SU-DHL-6 (cell line): Measurements from ENCODE around the gene MPC2.
"Not testable (repeated sequence)": the region's sequence is repeated elsewhere in the genome, so short reads cannot be mapped to it uniquely, and the experiment has no call there.

Experiments
- H2AFZ ChIP-seq: fragments of 200-600 bp; sonication (generic); 2 replicates; pipeline ENCODE4 v1.6.1; 2014; ENCODE audit warnings: low read depth, mild to moderate bottlenecking, moderate library complexity, mixed read lengths, antibody characterized with exemption, low read length; ENCODE audit not compliant: severe bottlenecking
- H3F3A ChIP-seq: fragments of 200-600 bp; shearing (Covaris generic); 2 replicates; pipeline ENCODE4 v1.6.0; 2016; ENCODE audit warnings: antibody characterized with exemption, mild to moderate bottlenecking; ENCODE audit not compliant: insufficient read depth
- H3K27ac ChIP-seq: fragments of 200-600 bp; sonication (generic); 2 replicates; pipeline ENCODE4 v1.5.1; 2016; ENCODE audit warnings: low read depth, mild to moderate bottlenecking, low read length, moderate library complexity, mixed read lengths
- H3K27me3 ChIP-seq: fragments of 200-600 bp; sonication (generic), shearing (Covaris generic); 2 replicates; pipeline ENCODE4 v1.6.0; 2014; ENCODE audit warnings: mild to moderate bottlenecking, low read length
- H3K36me3 ChIP-seq: fragments of 200-600 bp; sonication (generic); 2 replicates; pipeline ENCODE4 v1.6.1; 2014; ENCODE audit warnings: mild to moderate bottlenecking, low read length, mixed read lengths
- H3K4me2 ChIP-seq: fragments of 300-600, 200-600 bp; shearing (Covaris generic), sonication (generic); 2 replicates; pipeline ENCODE4 v1.6.0; 2014; ENCODE audit warnings: low read length, low read depth, mild to moderate bottlenecking; ENCODE audit not compliant: poor library complexity, severe bottlenecking
- H3K4me3 ChIP-seq: fragments of 200-600 bp; sonication (generic); 2 replicates; pipeline ENCODE4 v1.5.1; 2014; ENCODE audit warnings: antibody characterized with exemption, low read length, mild to moderate bottlenecking, mixed read lengths; ENCODE audit not compliant: insufficient read depth, poor library complexity, severe bottlenecking
- H3K79me2 ChIP-seq: fragments of 200-600 bp; sonication (generic); 2 replicates; pipeline ENCODE4 v1.6.1; 2014; ENCODE audit warnings: mild to moderate bottlenecking, low read length, moderate library complexity; ENCODE audit not compliant: insufficient read depth
- H3K9ac ChIP-seq: fragments of 200-600 bp; sonication (generic); 2 replicates; pipeline ENCODE4 v1.7.0; 2014; ENCODE audit warnings: mild to moderate bottlenecking, low read length
- H3K9me2 ChIP-seq: fragments of 200-600 bp; sonication (generic); replicated peaks from 2 replicates; pipeline ENCODE4 v1.6.1; 2014; ENCODE audit warnings: low read length; ENCODE audit not compliant: insufficient read depth
- H3K9me3 ChIP-seq: fragments of 200-600 bp; sonication (generic); 2 replicates; pipeline ENCODE4 v1.6.1; 2014; ENCODE audit warnings: low read length, mixed read lengths; ENCODE audit not compliant: insufficient read depth
- H4K20me1 ChIP-seq: fragments of 200-600 bp; sonication (generic); 2 replicates; pipeline ENCODE4 v1.6.1; 2014; ENCODE audit warnings: low read depth, mild to moderate bottlenecking, antibody characterized with exemption, low read length, moderate library complexity, mixed read lengths
- CTCF ChIP-seq: fragments of 200-600 bp; sonication (generic); IDR thresholded peaks from one replicate; pipeline ENCODE4 v1.5.1; 2017; ENCODE audit warnings: antibody characterized with exemption, mild to moderate bottlenecking, low read length, moderate library complexity; ENCODE audit not compliant: insufficient read depth, poor library complexity, severe bottlenecking
- EZH2phosphoT487 ChIP-seq: fragments of 200-600 bp; sonication (generic), shearing (Covaris generic); conservative IDR thresholded peaks from 2 replicates; pipeline ENCODE4 v1.6.1; 2018; ENCODE audit warnings: mild to moderate bottlenecking, antibody characterized with exemption, low read length, moderate library complexity, mixed read lengths

The MPC2 gene

GRCh38 chr1:167934426-167935215 lies 2.3 kb downstream of the MPC2 start:
- Histone ChIP-seq H3K36me3 (no peaks in the 10 kb centered on the region), H3K27me3 (no peaks in the 10 kb centered on the region), H3K9me3 (no peaks in the 10 kb centered on the region), H3K27ac (no peak overlapping the region), H3K9me2 (no peaks in the 10 kb centered on the region), H2AFZ (peak overlapping the region; percentile 91), H3K79me2 (peaks cover 49% of the 10 kb centered on the region), H3K4me2 (peak overlapping the region; percentile 87), H4K20me1 (peaks cover 9% of the 10 kb centered on the region; the same call in 1 of the 2 replicates), H3F3A (no peaks in the 10 kb centered on the region), H3K4me3 (peak overlapping the region; percentile 65), H3K9ac (peak overlapping the region; percentile 78)
- no peak for TF ChIP-seq CTCF
- TF ChIP-seq EZH2phosphoT487 = no peak

DNA sequence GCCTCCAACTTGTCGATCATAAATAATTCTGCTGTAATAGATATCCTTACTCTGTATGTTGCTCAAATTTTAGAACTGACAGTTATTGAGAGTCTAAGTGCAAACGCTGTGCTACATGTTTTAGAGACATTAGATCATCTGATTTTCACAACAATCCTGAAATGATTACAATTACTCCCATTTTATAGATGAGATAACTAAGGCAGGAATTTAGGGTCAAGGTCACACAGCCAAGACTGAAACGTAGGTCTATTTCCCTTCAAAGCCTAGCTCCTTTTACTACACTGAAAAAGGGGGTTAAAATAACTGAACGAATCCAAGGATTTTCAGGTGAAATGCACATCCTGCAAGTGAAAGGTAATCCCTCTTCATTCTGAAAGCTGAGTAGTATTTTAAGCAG lies 3.1 kb downstream of the MPC2 start:
- Histone ChIP-seq H3K79me2 (peaks cover 41% of the 10 kb centered on the region), H3K27ac (no peak overlapping the region)

DNA sequence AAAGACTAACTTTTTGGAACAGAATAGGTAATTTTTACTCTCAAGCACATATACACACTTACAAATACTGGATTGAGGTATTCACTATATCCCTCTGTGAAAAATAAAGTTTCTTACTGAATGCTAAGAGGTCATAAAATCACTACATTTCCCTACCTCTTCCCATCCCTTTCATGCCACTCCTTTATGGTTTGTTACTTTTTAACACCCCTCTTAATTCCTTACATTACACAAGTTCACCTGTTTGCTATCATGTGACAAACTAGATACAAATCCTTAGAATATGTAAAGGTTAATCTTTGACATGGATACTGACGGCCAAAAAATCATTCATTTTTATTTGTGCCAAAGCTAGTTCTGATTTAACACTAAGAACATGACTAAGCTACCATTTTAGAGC lies 7.1 kb downstream of the MPC2 start:
- Histone ChIP-seq H3F3A (no peaks in the 10 kb centered on the region), H3K9me2 (no peaks in the 10 kb centered on the region), H3K9ac (no peak overlapping the region), H3K4me3 (no peak overlapping the region), H3K79me2 (peaks cover 16% of the 10 kb centered on the region), H3K36me3 (no peaks in the 10 kb centered on the region), H3K4me2 (no peak overlapping the region), H4K20me1 (0 out of 2 replicates have a peak, but pooled peaks cover 2% of the 10 kb centered on the region), H2AFZ (no peak overlapping the region), H3K9me3 (no peaks in the 10 kb centered on the region), H3K27me3 (no peaks in the 10 kb centered on the region), H3K27ac (no peak overlapping the region)
- no peak for TF ChIP-seq EZH2phosphoT487
- no peak for TF ChIP-seq CTCF

More for the DNA sequence above, 3.1 kb downstream of the MPC2 start:
- Histone ChIP-seq H3K4me2 (peak overlapping the region; percentile 87), H2AFZ (no peak overlapping the region), H3K9me2 (no peaks in the 10 kb centered on the region), H3K9me3 (no peaks in the 10 kb centered on the region), H4K20me1 (peaks cover 9% of the 10 kb centered on the region; the same call in 1 of the 2 replicates), H3K27me3 (no peaks in the 10 kb centered on the region), H3K9ac (no peak overlapping the region), H3F3A (no peaks in the 10 kb centered on the region), H3K36me3 (no peaks in the 10 kb centered on the region), H3K4me3 (no peak overlapping the region)
- no peak for TF ChIP-seq CTCF
- no peak for TF ChIP-seq EZH2phosphoT487

GRCh38 chr1:167928919-167929318 lies 8.0 kb downstream of the MPC2 start:
- not testable (repeated sequence) for H3K9me2 ChIP-seq, H3F3A ChIP-seq, H3K36me3 ChIP-seq, H3K79me2 ChIP-seq, H3K27me3 ChIP-seq, H3K9me3 ChIP-seq, H3K4me3 ChIP-seq, H3K9ac ChIP-seq, H4K20me1 ChIP-seq, H3K27ac ChIP-seq, H3K4me2 ChIP-seq, H2AFZ ChIP-seq
